GM15510 (cell line): Measurements from ENCODE around the gene COL27A1.

ENCODE experiments used
- POLR2A ChIP-seq: IDR thresholded peaks from 3 replicates; pipeline ENCODE4 v1.6.1; 2011; ENCODE audit warnings: borderline replicate concordance; ENCODE audit not compliant: insufficient read length; ENCODE audit errors: extremely low read depth

COL27A1 gene

GRCh38 chr9:114294664-114295063 is 139.3 kb downstream of the COL27A1 start:
- no peak for TF ChIP-seq POLR2A

DNA sequence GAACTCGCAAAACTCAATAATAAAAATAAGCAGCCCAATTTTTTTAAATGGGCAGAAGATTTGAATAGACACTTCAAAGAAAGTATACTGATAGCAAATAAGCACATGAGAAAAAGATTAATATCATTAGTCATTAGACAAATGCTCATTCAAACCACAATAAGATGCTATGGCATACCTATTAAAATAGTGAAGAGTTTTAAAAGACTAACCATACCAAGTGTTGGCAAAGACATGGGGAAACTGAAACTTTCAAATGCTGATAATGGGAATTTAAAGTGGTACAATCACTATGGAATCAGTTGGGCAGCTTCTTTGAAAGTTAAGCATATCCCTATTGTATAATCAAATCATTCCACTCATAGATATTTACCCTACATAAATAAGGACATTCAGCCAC is 141.0 kb downstream of the COL27A1 start:
- TF ChIP-seq POLR2A, result no peak

DNA sequence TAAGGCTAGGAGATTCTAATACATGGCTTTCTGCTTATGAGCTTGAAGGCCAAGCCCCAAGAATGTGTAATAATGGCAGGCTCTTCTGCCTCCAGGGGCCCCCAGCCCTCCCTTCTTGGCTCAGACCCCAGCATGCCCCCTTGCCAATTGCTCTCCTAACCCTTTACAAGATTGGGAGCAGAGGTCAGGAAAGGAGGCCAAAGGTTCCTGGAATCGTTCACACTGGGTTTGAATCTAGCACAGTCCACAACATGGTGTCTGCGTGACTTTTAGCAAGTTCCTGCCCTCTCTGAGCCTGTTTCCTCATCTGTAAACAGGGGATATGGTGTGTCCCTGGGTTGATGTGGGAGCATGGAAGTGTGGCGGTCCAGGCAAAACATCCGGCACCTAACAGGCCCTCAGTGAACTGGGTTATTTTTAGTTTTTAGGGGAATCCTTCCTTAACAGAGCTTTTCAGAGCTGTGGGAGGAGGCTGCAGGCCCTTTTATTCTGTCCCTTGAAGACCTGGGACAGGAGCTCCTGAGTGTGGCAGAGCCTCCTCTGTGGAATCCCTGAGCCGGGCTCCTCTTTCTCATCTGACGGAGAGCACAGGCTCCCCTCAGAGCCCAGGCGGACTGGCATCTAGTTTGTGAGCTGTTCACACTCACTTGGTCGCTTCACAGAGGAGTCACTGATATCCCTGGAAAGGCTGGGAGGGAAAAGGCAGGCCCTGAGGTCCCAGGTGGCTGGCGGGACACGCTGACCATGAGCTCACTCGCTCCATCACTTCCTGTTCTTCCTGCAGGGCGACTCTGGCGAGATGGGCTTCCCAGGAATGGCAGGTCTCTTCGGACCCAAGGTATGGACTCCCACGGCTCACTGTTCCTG is 144.2 kb downstream of the COL27A1 start:
- TF ChIP-seq POLR2A, result no peak

GRCh38 chr9:114300153-114300845 is 145.0 kb downstream of the COL27A1 start:
- no peak for TF ChIP-seq POLR2A

- TF ChIP-seq POLR2A, result no peak
Observed at GRCh38 chr9:114300846-114301797, 145.8 kb downstream of the COL27A1 start.

- no peak for TF ChIP-seq POLR2A
Observed at GRCh38 chr9:114301798-114302565, 146.6 kb downstream of the COL27A1 start.

DNA sequence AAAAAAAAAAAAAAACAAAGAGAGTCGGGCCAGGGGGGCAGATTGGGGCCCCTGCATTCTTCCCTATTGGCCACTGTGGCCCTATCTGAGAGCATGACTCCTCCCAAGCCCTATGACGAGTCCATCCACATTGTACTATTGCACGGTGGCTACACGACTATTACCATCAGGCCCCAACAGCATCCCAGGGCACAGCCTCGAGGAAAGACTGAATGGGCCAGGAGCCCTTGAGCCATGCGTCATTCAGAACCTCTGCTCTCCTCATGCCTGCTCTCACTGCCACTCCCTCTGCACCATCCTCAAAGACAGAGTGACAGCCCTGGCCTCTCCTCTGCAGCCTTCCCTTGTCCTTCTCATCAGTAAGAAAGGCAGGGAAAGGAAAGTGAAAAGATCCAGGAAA is 147.4 kb downstream of the COL27A1 start:
- TF ChIP-seq POLR2A, result no peak

GRCh38 chr9:114303571-114303970 is 148.2 kb downstream of the COL27A1 start:
- TF ChIP-seq POLR2A, result no peak

- no peak for TF ChIP-seq POLR2A
Observed at GRCh38 chr9:114303977-114304376, 148.6 kb downstream of the COL27A1 start.

GRCh38 chr9:114304416-114305188 is 149.3 kb downstream of the COL27A1 start:
- no peak for TF ChIP-seq POLR2A

GRCh38 chr9:114307899-114308267 is 152.5 kb downstream of the COL27A1 start:
- TF ChIP-seq POLR2A, result no peak

- TF ChIP-seq POLR2A, result no peak
Observed at GRCh38 chr9:114308361-114308950, 153.1 kb downstream of the COL27A1 start.

GRCh38 chr9:114309096-114309495 is 153.8 kb downstream of the COL27A1 start:
- TF ChIP-seq POLR2A, result no peak

DNA sequence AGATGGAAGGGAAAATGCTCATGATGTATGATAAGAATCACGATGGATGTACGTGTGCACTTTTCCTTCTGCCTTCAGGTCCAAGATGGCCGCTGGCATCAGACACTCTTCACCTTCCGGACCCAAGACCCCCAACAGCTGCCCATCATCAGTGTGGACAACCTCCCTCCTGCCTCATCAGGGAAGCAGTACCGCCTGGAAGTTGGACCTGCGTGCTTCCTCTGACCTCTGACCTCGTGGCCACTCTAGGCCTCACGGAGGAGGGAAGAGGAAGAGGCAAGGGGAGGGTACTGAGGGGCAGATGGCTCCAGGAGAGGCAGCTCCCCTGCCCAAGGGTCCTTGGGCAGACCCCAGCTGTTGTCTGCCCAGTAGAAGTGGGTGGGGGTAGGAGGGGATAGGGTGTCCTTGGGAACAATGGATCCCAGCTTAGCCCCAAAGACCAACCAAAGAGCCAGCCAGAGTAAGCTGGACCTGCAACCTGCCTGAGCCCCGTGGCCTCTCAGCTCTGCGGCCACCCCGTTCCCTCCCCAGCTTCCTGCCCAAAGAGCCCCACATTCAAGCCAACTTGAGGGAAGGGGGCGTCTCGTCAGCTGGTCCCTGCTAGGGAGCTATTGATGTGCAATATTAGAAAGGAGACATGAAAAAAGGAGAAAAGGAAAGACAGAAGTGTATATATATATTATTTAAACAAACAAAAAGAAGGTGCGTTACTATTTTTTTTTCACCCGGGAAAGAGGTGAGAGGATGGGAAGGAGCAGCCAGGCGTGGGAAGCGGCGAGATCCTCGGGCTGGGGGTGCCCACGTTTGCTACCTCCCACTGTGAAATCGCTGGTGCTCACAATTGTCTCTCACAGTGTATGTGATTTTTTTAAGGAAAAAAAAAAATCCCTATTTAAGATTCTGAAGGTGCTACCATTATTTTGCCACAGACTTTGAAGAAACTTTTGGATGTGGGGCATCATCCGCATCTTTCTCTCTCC is 155.4 kb downstream of the COL27A1 start:
- no peak for TF ChIP-seq POLR2A
